IMR-90 (cell line): ENCODE data around the gene GSE1. TPM values are rescaled to one million over a fixed set of nuclear protein-coding genes. Genes with fewer than 3 reads are reported as not detected.

Experiments used
- ATAC-seq: fragments of 200-7000 bp; cut with Tn5 transposase; 2 replicates; pipeline ENCODE4 v1.9.1; 2020; ENCODE audit warnings: low read depth, mild to moderate bottlenecking, moderate library complexity
- BruUV-seq: library from RNA; stranded (reverse); fragments of 400-500 nt; replicated peaks from 2 replicates; lab custom pipeline; 2021; lab: Mats Ljungman, UMichigan
- CTCF ChIA-PET: fragments of 300-600 bp; formaldehyde crosslinking; extraction: SDS; loops from one replicate; lab custom pipeline; 2021; ENCODE audit warnings: antibody characterized with exemption; lab: Yijun Ruan, JAX
- POLR2A ChIA-PET: fragments of 300-600 bp; sonication (Branson Sonifier 250); formaldehyde crosslinking; loops from one replicate; lab custom pipeline; 2022; ENCODE audit warnings: antibody characterized with exemption; ENCODE audit not compliant: unreplicated experiment; lab: Charles Lee
- DNase-seq: peaks from one replicate; pipeline ENCODE4 v3.0.0; 2013
- H2AFZ ChIP-seq: replicated peaks from 2 replicates; pipeline ENCODE3; 2013; ENCODE audit warnings: low read length, mild to moderate bottlenecking; ENCODE audit not compliant: poor library complexity
- H2AK5ac ChIP-seq: 2 replicates; pipeline ENCODE4 v1.6.1; 2013; ENCODE audit warnings: low read depth, low read length, inconsistent platforms
- H2AK9ac ChIP-seq: replicated peaks from 2 replicates; pipeline ENCODE3; 2013; ENCODE audit warnings: mild to moderate bottlenecking, low read depth, low read length, moderate library complexity; ENCODE audit not compliant: poor library complexity
- H2BK120ac ChIP-seq: 2 replicates; pipeline ENCODE4 v1.6.1; 2013; ENCODE audit warnings: low read depth, low read length, inconsistent platforms
- H2BK15ac ChIP-seq: 3 replicates; pipeline ENCODE4 v1.6.1; 2013; ENCODE audit warnings: low read depth, low read length, inconsistent platforms
- H2BK20ac ChIP-seq: 2 replicates; pipeline ENCODE4 v1.6.1; 2013; ENCODE audit warnings: low read depth, mild to moderate bottlenecking, inconsistent platforms, low read length, moderate library complexity
- H2BK5ac ChIP-seq: 2 replicates; pipeline ENCODE4 v1.6.1; 2013; ENCODE audit warnings: mild to moderate bottlenecking, low read depth, low read length, inconsistent platforms; ENCODE audit not compliant: poor library complexity, severe bottlenecking
- H3K14ac ChIP-seq: replicated peaks from 2 replicates; pipeline ENCODE4 v1.6.1; 2013; ENCODE audit warnings: low read depth, low read length, inconsistent platforms
- H3K18ac ChIP-seq: 2 replicates; pipeline ENCODE4 v1.6.1; 2013; ENCODE audit warnings: low read depth, low read length, control low read depth
- H3K23ac ChIP-seq: 2 replicates; pipeline ENCODE4 v1.6.1; 2013; ENCODE audit warnings: low read depth, low read length, inconsistent platforms
- H3K27ac ChIP-seq: 2 replicates; pipeline ENCODE4 v1.5.1; 2013; ENCODE audit warnings: mild to moderate bottlenecking, control low read depth, low read length; ENCODE audit not compliant: insufficient read depth
- H3K27me3 ChIP-seq: 2 replicates; pipeline ENCODE4 v1.6.1; 2013; ENCODE audit warnings: low read length; ENCODE audit not compliant: control insufficient read depth, insufficient read depth
- H3K36me3 ChIP-seq: 2 replicates; pipeline ENCODE4 v1.6.1; 2013; ENCODE audit warnings: low read length, mixed read lengths; ENCODE audit not compliant: control insufficient read depth, insufficient read depth
- H3K4ac ChIP-seq: 2 replicates; pipeline ENCODE4 v1.6.1; 2013; ENCODE audit warnings: low read depth, low read length, inconsistent platforms
- H3K4me1 ChIP-seq: 2 replicates; pipeline ENCODE4 v1.6.1; 2013; ENCODE audit warnings: low read length, mixed read lengths; ENCODE audit not compliant: control insufficient read depth, insufficient read depth
- H3K4me2 ChIP-seq: 2 replicates; pipeline ENCODE4 v1.6.1; 2013; ENCODE audit warnings: low read depth, mild to moderate bottlenecking, control low read depth, low read length, moderate library complexity
- H3K4me3 ChIP-seq: 2 replicates; pipeline ENCODE4 v1.5.1; 2013; ENCODE audit warnings: low read depth, mild to moderate bottlenecking, control low read depth, low read length, moderate library complexity; ENCODE audit not compliant: insufficient read depth
- H3K56ac ChIP-seq: 2 replicates; pipeline ENCODE4 v1.6.1; 2013; ENCODE audit warnings: low read length, inconsistent platforms; ENCODE audit not compliant: insufficient read depth; ENCODE audit errors: extremely low read depth
- H3K79me1 ChIP-seq, 2 experiments: 2 replicates each; pipeline ENCODE4 v1.6.1; 2013; ENCODE audit warnings: low read length in 2 of 2, inconsistent platforms in 1 of 2, low read depth in 1 of 2
- H3K9ac ChIP-seq: 2 replicates; pipeline ENCODE4 v1.6.1; 2013; ENCODE audit warnings: low read depth, low read length, control low read depth
- H3K9me1 ChIP-seq: 2 replicates; pipeline ENCODE4 v1.6.1; 2013; ENCODE audit warnings: low read length, inconsistent platforms; ENCODE audit not compliant: insufficient read depth
- H3K9me3 ChIP-seq: 2 replicates; pipeline ENCODE4 v1.6.1; 2013; ENCODE audit warnings: low read length; ENCODE audit not compliant: control insufficient read depth, insufficient read depth
- H4K20me1 ChIP-seq: 2 replicates; pipeline ENCODE4 v1.6.1; 2013; ENCODE audit warnings: low read length, inconsistent platforms; ENCODE audit not compliant: insufficient read depth
- H4K5ac ChIP-seq: 2 replicates; pipeline ENCODE4 v1.6.1; 2013; ENCODE audit warnings: mild to moderate bottlenecking, low read depth, low read length, control low read depth
- H4K8ac ChIP-seq, 2 experiments: 2 replicates each; pipeline ENCODE4 v1.6.1; 2013; ENCODE audit warnings: low read depth in 2 of 2, low read length in 2 of 2, control low read depth in 1 of 2, inconsistent platforms in 1 of 2
- H4K91ac ChIP-seq: 2 replicates; pipeline ENCODE4 v1.6.1; 2013; ENCODE audit warnings: low read depth, low read length, inconsistent platforms; ENCODE audit not compliant: insufficient read depth
- BHLHE40 ChIP-seq: fragments of 150-350 bp; IDR thresholded peaks from 2 replicates; pipeline ENCODE4 v1.6.1; 2016; ENCODE audit warnings: mild to moderate bottlenecking, low read depth, low read length
- CEBPB ChIP-seq: IDR thresholded peaks from 2 replicates; pipeline ENCODE4 v1.6.1; 2012; ENCODE audit warnings: low read depth, low read length, improper control_type of control experiment
- CTCF ChIP-seq: conservative IDR thresholded peaks from 2 replicates; pipeline ENCODE4 v1.5.1; 2012; ENCODE audit warnings: mild to moderate bottlenecking, low read depth, low read length, improper control_type of control experiment
- ELK1 ChIP-seq: fragments of 150-350 bp; IDR thresholded peaks from 2 replicates; pipeline ENCODE4 v1.6.1; 2016; ENCODE audit warnings: low read depth, mild to moderate bottlenecking, low read length, moderate library complexity, borderline replicate concordance
- FOS ChIP-seq: fragments of 150-350 bp; IDR thresholded peaks from 2 replicates; pipeline ENCODE4 v1.6.1; 2016; ENCODE audit warnings: low read depth, low read length
- MAFK ChIP-seq: IDR thresholded peaks from 2 replicates; pipeline ENCODE4 v1.6.1; 2012; ENCODE audit warnings: low read depth, low read length, improper control_type of control experiment
- MXI1 ChIP-seq: IDR thresholded peaks from 2 replicates; pipeline ENCODE4 v1.6.1; 2012; ENCODE audit warnings: low read depth, mild to moderate bottlenecking, low read length, moderate library complexity, borderline replicate concordance
- NFE2L2 ChIP-seq: fragments of 150-350 bp; IDR thresholded peaks from 2 replicates; pipeline ENCODE4 v1.6.1; 2016; ENCODE audit warnings: low read depth, mild to moderate bottlenecking, low read length
- POLR2A ChIP-seq: IDR thresholded peaks from 2 replicates; pipeline ENCODE4 v1.6.1; 2012; ENCODE audit warnings: mild to moderate bottlenecking, low read depth, low read length
- RAD21 ChIP-seq: IDR thresholded peaks from 2 replicates; pipeline ENCODE4 v1.6.1; 2012; ENCODE audit warnings: low read length, improper control_type of control experiment
- RCOR1 ChIP-seq: IDR thresholded peaks from 2 replicates; pipeline ENCODE4 v1.6.1; 2012; ENCODE audit warnings: mild to moderate bottlenecking, low read length, improper control_type of control experiment; ENCODE audit not compliant: insufficient replicate concordance
- SMC3 ChIP-seq: fragments of 150-350 bp; IDR thresholded peaks from 2 replicates; pipeline ENCODE4 v1.6.1; 2016; ENCODE audit warnings: low read depth, mild to moderate bottlenecking, antibody characterized with exemption, low read length, moderate library complexity
- WGBS, 2 experiments: methylation state at CpG; one replicate each; pipeline versions ENCODE4 v1.1.5 to v1.1.7; 2013; ENCODE audit warnings: missing lambda C conversion rate in 2 of 2; ENCODE audit not compliant: insufficient read length in 1 of 2; ENCODE audit errors: extremely low coverage in 2 of 2; 5-methylcytosine and 5-hydroxymethylcytosine counted together
- dilution Hi-C: fragments of 300-500 bp; cut with HindIII; formaldehyde crosslinking; loops from one replicate; pipeline ENCODE4 v1.14.3; 2018; ENCODE audit warnings: low sequenced_read_pairs; ENCODE audit not compliant: unreplicated experiment
- in situ Hi-C: fragments of 300-500 bp; cut with MboI; formaldehyde crosslinking; loops from 3 replicates; pipeline ENCODE4 v1.14.3; 2019; ENCODE audit warnings: low sequenced_read_pairs, inconsistent platforms, mixed read lengths
- intact Hi-C: fragments of 100-400 bp; cut with micrococcal nuclease; formaldehyde crosslinking; loops from 2 replicates; pipeline ENCODE4 v1.10.0; 2022
- polyA plus RNA-seq, 3 experiments: library from polyadenylated mRNA; depleted of rRNA; stranded (reverse); fragments of >200 nt; gene quantifications; 2 replicates each; pipeline ENCODE4 v1.2.3, GENCODE V29; 2012; ENCODE audit warnings: low replicate concordance in 1 of 3
- total RNA-seq: library from RNA; depleted of rRNA; stranded (reverse); fragments of >200 nt; gene quantifications from 2 replicates; pipeline ENCODE4 v1.2.3, GENCODE V29; 2012

GSE1 gene
- total and polyA plus RNA-seq, 2 of the 4 experiments (the other 2 are of a cell fraction): 14.9 to 25.5 TPM

- no peak for TF ChIP-seq CTCF
Observed at GRCh38 chr16:85579923-85580580, 33.1 kb upstream of the GSE1 start (continued).

GRCh38 chr16:85580684-85581083 is 32.4 kb upstream of the GSE1 start:
- no peak overlapping the region for H2BK20ac ChIP-seq
- no peak overlapping the region for H2BK5ac ChIP-seq
- no peak overlapping the region for H3K4ac ChIP-seq
- no peaks in the 10 kb centered on the region for H3K9me3 ChIP-seq
- no peak overlapping the region for H3K27ac ChIP-seq
- dilution Hi-C loops: no loop called here
- peaks cover 67% of the 10 kb centered on the region for H4K20me1 ChIP-seq
- no peak overlapping the region for H3K9ac ChIP-seq
- DNase-seq (no peak), ATAC-seq (no peak)
- WGBS, 2 experiments: no CpG with 5 or more reads among the region's 7 CpGs
- no peak overlapping the region for H2AK9ac ChIP-seq
- no peak overlapping the region for H4K5ac ChIP-seq
- no TSS peak for BruUV-seq
- in situ Hi-C loops: no loop called here
- H3K56ac ChIP-seq: no peak overlapping the region
- H4K8ac ChIP-seq: no peak overlapping the region
- H3K14ac ChIP-seq: no peak overlapping the region
- intact Hi-C loops: no loop called here
- H2BK15ac ChIP-seq: no peak overlapping the region
- no peak overlapping the region for H4K91ac ChIP-seq
- 0 out of 2 replicates have a peak overlapping the region, but pooled peaks have one; percentile 5 for H2AK5ac ChIP-seq
- H3K27me3 ChIP-seq: no peaks in the 10 kb centered on the region
- H3K9me1 ChIP-seq: peaks cover 7% of the 10 kb centered on the region; the same call in 1 of the 2 replicates
- H3K4me3 ChIP-seq: no peak overlapping the region
- no peak overlapping the region for H2BK120ac ChIP-seq
- H3K36me3 ChIP-seq: no peaks in the 10 kb centered on the region
- no peak overlapping the region for H3K23ac ChIP-seq
- H2AFZ ChIP-seq: no peak overlapping the region
- ChIA-PET CTCF (no interaction called here), POLR2A (no interaction called here)
- H3K4me2 ChIP-seq: no peak overlapping the region
- H3K4me1 ChIP-seq: peaks cover 38% of the 10 kb centered on the region
- no peak overlapping the region for H3K18ac ChIP-seq
- peaks cover 37 to 94% of the 10 kb centered on the region in 2 experiments for H3K79me1 ChIP-seq
- TF ChIP-seq BHLHE40 (no peak), ELK1 (no peak), POLR2A (no peak), MAFK (no peak), CEBPB (no peak), RCOR1 (no peak), RAD21 (no peak), SMC3 (no peak), CTCF (no peak), MXI1 (no peak), FOS (no peak), NFE2L2 (no peak)
